HepG2 (cell line): ENCODE results near the gene HYAL1. TPM values are rescaled to one million over a fixed set of nuclear protein-coding genes. Genes with fewer than 3 reads are reported as not detected.

ENCODE experiments used
- DMAP1 ChIP-seq: IDR thresholded peaks from 2 replicates; pipeline ENCODE4 v1.6.1; 2016
- DNMT1 ChIP-seq: sonication (generic); formaldehyde crosslinking; IDR thresholded peaks from 2 replicates; pipeline ENCODE4 v1.5.1; 2020; ENCODE audit warnings: mild to moderate bottlenecking, missing genetic modification reagents
- FOXM1 ChIP-seq: sonication (generic); formaldehyde crosslinking; IDR thresholded peaks from 2 replicates; pipeline ENCODE4 v1.5.0; 2020; ENCODE audit warnings: missing genetic modification reagents
- FOXP1 ChIP-seq, 2 experiments: fragments of 450-650 bp in 1 of 2; IDR thresholded peaks; 2 replicates each; pipeline ENCODE4 v1.6.1; 2017 to 2018; ENCODE audit warnings: antibody characterized with exemption in 1 of 2
- HOXD1 ChIP-seq: sonication (generic); formaldehyde crosslinking; IDR thresholded peaks from 2 replicates; pipeline ENCODE4 v1.5.0; 2020; ENCODE audit warnings: missing genetic modification reagents
- IKZF1 ChIP-seq: fragments of 450-650 bp; IDR thresholded peaks from 2 replicates; pipeline ENCODE4 v1.7.1; 2016
- MED13 ChIP-seq: sonication (generic); formaldehyde crosslinking; IDR thresholded peaks from 2 replicates; pipeline ENCODE4 v1.5.0; 2020; ENCODE audit warnings: missing genetic modification reagents
- MLLT10 ChIP-seq: sonication (generic); formaldehyde crosslinking; IDR thresholded peaks from 2 replicates; pipeline ENCODE4 v1.4.0; 2020; ENCODE audit warnings: missing genetic modification reagents
- NCOR1 ChIP-seq: fragments of 200-600 bp; sonication (generic); IDR thresholded peaks from 2 replicates; pipeline ENCODE4 v1.7.0; 2017; ENCODE audit warnings: antibody characterized with exemption, low read length, borderline replicate concordance
- STAT5B ChIP-seq: sonication (generic); formaldehyde crosslinking; IDR thresholded peaks from 2 replicates; pipeline ENCODE4 v1.4.0; 2020; ENCODE audit warnings: missing genetic modification reagents
- THYN1 ChIP-seq: sonication (generic); formaldehyde crosslinking; IDR thresholded peaks from 2 replicates; pipeline ENCODE4 v1.8.1; 2023; ENCODE audit warnings: low read depth, mild to moderate bottlenecking, moderate library complexity, missing genetic modification reagents, borderline replicate concordance
- U2AF2 ChIP-seq: fragments of 200-400 bp; formaldehyde crosslinking; IDR thresholded peaks from 2 replicates; pipeline ENCODE4 v1.6.1; 2017; ENCODE audit warnings: low read depth, mild to moderate bottlenecking, low read length
- XBP1 ChIP-seq: sonication (generic); formaldehyde crosslinking; IDR thresholded peaks from 2 replicates; pipeline ENCODE4 v1.5.0; 2020; ENCODE audit warnings: missing genetic modification reagents
- ZC3H4 ChIP-seq: sonication (generic); formaldehyde crosslinking; IDR thresholded peaks from 2 replicates; pipeline ENCODE4 v1.4.0; 2020; ENCODE audit warnings: missing genetic modification reagents, borderline replicate concordance
- ZFAT ChIP-seq: sonication (generic); formaldehyde crosslinking; conservative IDR thresholded peaks from 2 replicates; pipeline ENCODE4 v1.8.1; 2023; ENCODE audit warnings: missing genetic modification reagents, inconsistent platforms
- ZNF547 ChIP-seq: sonication (generic); formaldehyde crosslinking; IDR thresholded peaks from 2 replicates; pipeline ENCODE4 v1.5.1; 2020; ENCODE audit warnings: mild to moderate bottlenecking, missing genetic modification reagents
- ZNF598 ChIP-seq: sonication (generic); formaldehyde crosslinking; IDR thresholded peaks from 2 replicates; pipeline ENCODE4 v1.5.1; 2020; ENCODE audit warnings: mild to moderate bottlenecking, missing genetic modification reagents, borderline replicate concordance
- ZNF703 ChIP-seq: sonication (generic); formaldehyde crosslinking; IDR thresholded peaks from 2 replicates; pipeline ENCODE4 v1.5.1; 2020; ENCODE audit warnings: missing genetic modification reagents, mild to moderate bottlenecking, moderate library complexity, borderline replicate concordance
- ZNF782 ChIP-seq: sonication (generic); formaldehyde crosslinking; IDR thresholded peaks from 2 replicates; pipeline ENCODE4 v1.4.0; 2020; ENCODE audit warnings: missing genetic modification reagents, mild to moderate bottlenecking, borderline replicate concordance
- ZNF839 ChIP-seq: sonication (generic); formaldehyde crosslinking; IDR thresholded peaks from 2 replicates; pipeline ENCODE4 v1.4.0; 2020; ENCODE audit warnings: missing genetic modification reagents, mild to moderate bottlenecking, borderline replicate concordance
- ZSCAN12 ChIP-seq: sonication (generic); formaldehyde crosslinking; IDR thresholded peaks from 2 replicates; pipeline ENCODE4 v1.9.0; 2021; ENCODE audit warnings: mild to moderate bottlenecking, missing genetic modification reagents
- polyA plus RNA-seq, 8 experiments: library from polyadenylated mRNA; depleted of rRNA in 3 of 8; stranded (reverse) in 7 of 8; unstranded in 1 of 8; fragments of >200 nt; fragmentation: Illumina TruSeq in 4 of 8; extraction: Trizol in 4 of 8; gene quantifications; 2 replicates each; pipeline versions ENCODE4 v1.2.1 to v1.2.3, GENCODE V29; 2011 to 2016; ENCODE audit warnings: low read depth in 4 of 8, missing spikeins in 1 of 8, mixed read lengths in 1 of 8; ENCODE audit not compliant: insufficient read depth in 1 of 8
- total RNA-seq, 5 experiments: library from RNA; depleted of rRNA; stranded (reverse); fragments of >200 nt; fragmentation: Illumina TruSeq; extraction: Trizol; gene quantifications; 2 replicates each; pipeline ENCODE4 v1.2.3, GENCODE V29; 2016; ENCODE audit warnings: low read depth in 1 of 5
- TF ChIP-seq, protein P1 (sequence below): sonication (generic); formaldehyde crosslinking; IDR thresholded peaks from 2 replicates; pipeline ENCODE4 v1.8.0; 2022; ENCODE audit warnings: missing genetic modification reagents, mild to moderate bottlenecking, inconsistent platforms, borderline replicate concordance
- TF ChIP-seq, protein P2 (sequence below): sonication (generic); formaldehyde crosslinking; conservative IDR thresholded peaks from 2 replicates; pipeline ENCODE4 v1.8.1; 2023; ENCODE audit warnings: missing genetic modification reagents
- TF ChIP-seq, protein P3 (sequence below): sonication (generic); formaldehyde crosslinking; IDR thresholded peaks from 2 replicates; pipeline ENCODE4 v1.5.1; 2020; ENCODE audit warnings: mild to moderate bottlenecking, missing genetic modification reagents, moderate library complexity

Gene HYAL1
- total and polyA plus RNA-seq, 2 of the 13 experiments (the other 11 are each of a cell fraction or from before 2014, with no cell fraction given), result 76.5 to 193 TPM

- no peak for TF ChIP-seq ZNF703 (CRISPR knock-in tag)
- TF ChIP-seq ZNF547 (CRISPR knock-in tag), result peak; percentile 97
- TF ChIP-seq HOXD1 (CRISPR knock-in tag), result peak; percentile 83
- TF ChIP-seq DMAP1 (CRISPR knock-in tag), result peak; percentile 87
- TF ChIP-seq MED13 (CRISPR knock-in tag), result peak; percentile 84
- TF ChIP-seq U2AF2, result 0 out of 2 replicates have a peak, but pooled peaks have one; percentile 68
- TF ChIP-seq ZNF598 (CRISPR knock-in tag), result peak; percentile 55; the same call in 1 of the 2 replicates
- TF ChIP-seq THYN1, result no peak
- TF ChIP-seq, protein P1, sequence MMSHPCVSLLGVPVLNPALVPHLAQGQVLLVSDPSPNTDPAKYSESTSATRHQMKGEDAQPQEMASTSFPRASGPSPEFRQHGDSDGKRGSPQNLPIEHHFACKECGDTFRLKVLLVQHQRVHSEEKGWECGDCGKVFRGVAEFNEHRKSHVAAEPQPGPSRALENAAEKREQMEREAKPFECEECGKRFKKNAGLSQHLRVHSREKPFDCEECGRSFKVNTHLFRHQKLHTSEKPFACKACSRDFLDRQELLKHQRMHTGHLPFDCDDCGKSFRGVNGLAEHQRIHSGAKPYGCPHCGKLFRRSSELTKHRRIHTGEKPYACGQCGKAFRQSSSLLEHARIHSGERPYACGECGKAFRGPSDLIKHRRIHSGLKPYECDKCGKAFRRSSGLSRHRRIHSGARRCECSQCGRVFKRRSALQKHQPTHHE (CRISPR knock-in tag), result peak; percentile 52; the same call in 1 of the 2 replicates
- TF ChIP-seq ZNF782 (CRISPR knock-in tag), result peak; percentile 84; the same call in 1 of the 2 replicates
- no peak for TF ChIP-seq MLLT10 (CRISPR knock-in tag)
- no peak for TF ChIP-seq FOXP1 (IDR thresholded peaks at IDR 0.05)
- TF ChIP-seq FOXP1 (CRISPR knock-in tag; IDR thresholded peaks at IDR 0.05), result 0 out of 2 replicates have a peak, but pooled peaks have one; percentile 5
- peak; percentile 69; the same call in 1 of the 2 replicates for TF ChIP-seq ZFAT (CRISPR knock-in tag)
- TF ChIP-seq IKZF1, result no peak
- TF ChIP-seq, protein P2, sequence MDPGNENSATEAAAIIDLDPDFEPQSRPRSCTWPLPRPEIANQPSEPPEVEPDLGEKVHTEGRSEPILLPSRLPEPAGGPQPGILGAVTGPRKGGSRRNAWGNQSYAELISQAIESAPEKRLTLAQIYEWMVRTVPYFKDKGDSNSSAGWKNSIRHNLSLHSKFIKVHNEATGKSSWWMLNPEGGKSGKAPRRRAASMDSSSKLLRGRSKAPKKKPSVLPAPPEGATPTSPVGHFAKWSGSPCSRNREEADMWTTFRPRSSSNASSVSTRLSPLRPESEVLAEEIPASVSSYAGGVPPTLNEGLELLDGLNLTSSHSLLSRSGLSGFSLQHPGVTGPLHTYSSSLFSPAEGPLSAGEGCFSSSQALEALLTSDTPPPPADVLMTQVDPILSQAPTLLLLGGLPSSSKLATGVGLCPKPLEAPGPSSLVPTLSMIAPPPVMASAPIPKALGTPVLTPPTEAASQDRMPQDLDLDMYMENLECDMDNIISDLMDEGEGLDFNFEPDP (CRISPR knock-in tag), result peak; percentile 92; the same call in 1 of the 2 replicates
- no peak for TF ChIP-seq ZSCAN12 (CRISPR knock-in tag)
- TF ChIP-seq NCOR1, result no peak
- peak; percentile 57; the same call in 1 of the 2 replicates for TF ChIP-seq ZC3H4
- TF ChIP-seq XBP1 (CRISPR knock-in tag), result peak; percentile 71
- 0 out of 2 replicates have a peak, but pooled peaks have one; percentile 29 for TF ChIP-seq DNMT1 (CRISPR knock-in tag)
- TF ChIP-seq, protein P3, sequence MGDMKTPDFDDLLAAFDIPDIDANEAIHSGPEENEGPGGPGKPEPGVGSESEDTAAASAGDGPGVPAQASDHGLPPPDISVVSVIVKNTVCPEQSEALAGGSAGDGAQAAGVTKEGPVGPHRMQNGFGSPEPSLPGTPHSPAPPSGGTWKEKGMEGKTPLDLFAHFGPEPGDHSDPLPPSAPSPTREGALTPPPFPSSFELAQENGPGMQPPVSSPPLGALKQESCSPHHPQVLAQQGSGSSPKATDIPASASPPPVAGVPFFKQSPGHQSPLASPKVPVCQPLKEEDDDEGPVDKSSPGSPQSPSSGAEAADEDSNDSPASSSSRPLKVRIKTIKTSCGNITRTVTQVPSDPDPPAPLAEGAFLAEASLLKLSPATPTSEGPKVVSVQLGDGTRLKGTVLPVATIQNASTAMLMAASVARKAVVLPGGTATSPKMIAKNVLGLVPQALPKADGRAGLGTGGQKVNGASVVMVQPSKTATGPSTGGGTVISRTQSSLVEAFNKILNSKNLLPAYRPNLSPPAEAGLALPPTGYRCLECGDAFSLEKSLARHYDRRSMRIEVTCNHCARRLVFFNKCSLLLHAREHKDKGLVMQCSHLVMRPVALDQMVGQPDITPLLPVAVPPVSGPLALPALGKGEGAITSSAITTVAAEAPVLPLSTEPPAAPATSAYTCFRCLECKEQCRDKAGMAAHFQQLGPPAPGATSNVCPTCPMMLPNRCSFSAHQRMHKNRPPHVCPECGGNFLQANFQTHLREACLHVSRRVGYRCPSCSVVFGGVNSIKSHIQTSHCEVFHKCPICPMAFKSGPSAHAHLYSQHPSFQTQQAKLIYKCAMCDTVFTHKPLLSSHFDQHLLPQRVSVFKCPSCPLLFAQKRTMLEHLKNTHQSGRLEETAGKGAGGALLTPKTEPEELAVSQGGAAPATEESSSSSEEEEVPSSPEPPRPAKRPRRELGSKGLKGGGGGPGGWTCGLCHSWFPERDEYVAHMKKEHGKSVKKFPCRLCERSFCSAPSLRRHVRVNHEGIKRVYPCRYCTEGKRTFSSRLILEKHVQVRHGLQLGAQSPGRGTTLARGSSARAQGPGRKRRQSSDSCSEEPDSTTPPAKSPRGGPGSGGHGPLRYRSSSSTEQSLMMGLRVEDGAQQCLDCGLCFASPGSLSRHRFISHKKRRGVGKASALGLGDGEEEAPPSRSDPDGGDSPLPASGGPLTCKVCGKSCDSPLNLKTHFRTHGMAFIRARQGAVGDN (CRISPR knock-in tag), result peak; percentile 100
- 0 out of 2 replicates have a peak, but pooled peaks have one; percentile 13 for TF ChIP-seq STAT5B
- no peak for TF ChIP-seq FOXM1 (CRISPR knock-in tag)
- TF ChIP-seq ZNF839 (CRISPR knock-in tag), result peak; percentile 97
Measured at GRCh38 chr3:50350527-50351322, 47.4 kb upstream of the HYAL1 start, which contains the start of the genes CYB561D2 and NPRL2 (continued).
